PC-3 (cell line): ENCODE measurements around the gene EIF3B. TPM values are rescaled to one million over a fixed set of nuclear protein-coding genes. Genes with fewer than 3 reads are reported as not detected.

Source experiments
- ATAC-seq: fragments of 200-7000 bp; cut with Tn5 transposase; 2 replicates; pipeline ENCODE4 v1.9.1; 2020; ENCODE audit warnings: mild to moderate bottlenecking, moderate library complexity
- BruUV-seq: library from RNA; stranded (reverse); fragments of 400-500 nt; replicated peaks from 2 replicates; lab custom pipeline; 2021; lab: Mats Ljungman, UMichigan
- CTCF ChIA-PET: fragments of 300-600 bp; sonication (Branson Sonifier 250); formaldehyde crosslinking; loops from one replicate; lab custom pipeline; 2022; ENCODE audit warnings: antibody characterized with exemption; lab: Charles Lee
- POLR2A ChIA-PET: fragments of 300-600 bp; sonication (Branson Sonifier 250); formaldehyde crosslinking; loops from one replicate; lab custom pipeline; 2022; ENCODE audit warnings: antibody characterized with exemption; ENCODE audit not compliant: unreplicated experiment; lab: Charles Lee
- DNase-seq: peaks from one replicate; pipeline ENCODE4 v3.0.0-alpha.2; 2015
- H2AFZ ChIP-seq: fragments of 300-600 bp; sonication (generic); 2 replicates; pipeline ENCODE4 v1.6.0; 2016; ENCODE audit warnings: antibody characterized with exemption, low read length
- H3F3A ChIP-seq: fragments of 300-600 bp; sonication (generic); one replicate; pipeline ENCODE4 v1.6.0; 2017; ENCODE audit warnings: antibody characterized with exemption, low read length, control low read depth, mild to moderate bottlenecking; ENCODE audit not compliant: unreplicated experiment
- H3K27ac ChIP-seq: fragments of 300-600 bp; sonication (generic); 2 replicates; pipeline ENCODE4 v1.5.1; 2016; ENCODE audit warnings: mild to moderate bottlenecking, low read length
- H3K27me3 ChIP-seq: fragments of 300-600 bp; sonication (generic); 2 replicates; pipeline ENCODE4 v1.6.1; 2016; ENCODE audit warnings: low read length, mixed read lengths
- H3K36me3 ChIP-seq: fragments of 300-600 bp; sonication (generic); 2 replicates; pipeline ENCODE4 v1.6.1; 2016; ENCODE audit warnings: low read depth, mixed run types, low read length, mixed read lengths
- H3K4me1 ChIP-seq: fragments of 300-600 bp; sonication (generic); 2 replicates; pipeline ENCODE4 v1.5.1; 2016; ENCODE audit warnings: low read length; ENCODE audit not compliant: insufficient read depth
- H3K4me2 ChIP-seq: fragments of 300-600 bp; sonication (generic); 2 replicates; pipeline ENCODE4 v1.6.0; 2016; ENCODE audit warnings: low read length
- H3K4me3 ChIP-seq: fragments of 300-600 bp; sonication (generic); 2 replicates; pipeline ENCODE4 v1.5.1; 2016; ENCODE audit warnings: mild to moderate bottlenecking, low read length, mixed read lengths
- H3K79me2 ChIP-seq: fragments of 300-600 bp; sonication (generic); 2 replicates; pipeline ENCODE4 v1.6.1; 2017; ENCODE audit warnings: low read length, mixed read lengths
- H3K9ac ChIP-seq: fragments of 300-600 bp; sonication (generic); 2 replicates; pipeline ENCODE4 v1.6.0; 2016; ENCODE audit warnings: mild to moderate bottlenecking, low read length
- H3K9me2 ChIP-seq: fragments of 300-600 bp; sonication (generic); replicated peaks from 2 replicates; pipeline ENCODE4 v1.6.1; 2016; ENCODE audit warnings: mixed run types, low read length, mixed read lengths
- H3K9me3 ChIP-seq: fragments of 300-600 bp; sonication (generic); 2 replicates; pipeline ENCODE4 v1.6.1; 2016; ENCODE audit warnings: low read length, mixed read lengths
- H4K20me1 ChIP-seq: fragments of 300-600 bp; sonication (generic); 2 replicates; pipeline ENCODE4 v1.6.1; 2016; ENCODE audit warnings: low read length, mixed read lengths
- EZH2 ChIP-seq: fragments of 300-600 bp; sonication (generic); IDR thresholded peaks from one replicate; pipeline ENCODE4 v1.6.1; 2017; ENCODE audit warnings: antibody characterized with exemption, mild to moderate bottlenecking, low read length; ENCODE audit not compliant: unreplicated experiment
- EZH2phosphoT487 ChIP-seq: fragments of 300-600 bp; sonication (generic); IDR thresholded peaks from 2 replicates; pipeline ENCODE4 v1.6.1; 2018; ENCODE audit warnings: mild to moderate bottlenecking, antibody characterized with exemption, low read length, borderline replicate concordance
- intact Hi-C: fragments of 100-400 bp; cut with micrococcal nuclease; formaldehyde crosslinking; loops from 2 replicates; pipeline ENCODE4 v1.9.0; 2023
- total RNA-seq: library from RNA; depleted of rRNA; stranded (reverse); fragments of >200 nt; gene quantifications from 2 replicates; pipeline ENCODE4 v1.2.3, GENCODE V29; 2014
- TF ChIP-seq, protein P1 (sequence below): fragments of 300-600 bp; sonication (generic); conservative IDR thresholded peaks from 2 replicates; pipeline ENCODE4 v1.5.1; 2017; ENCODE audit warnings: antibody characterized with exemption, low read depth, mild to moderate bottlenecking, low read length

The EIF3B gene
- total RNA-seq, 1 experiment from 2014 or later, result 289 TPM

DNA sequence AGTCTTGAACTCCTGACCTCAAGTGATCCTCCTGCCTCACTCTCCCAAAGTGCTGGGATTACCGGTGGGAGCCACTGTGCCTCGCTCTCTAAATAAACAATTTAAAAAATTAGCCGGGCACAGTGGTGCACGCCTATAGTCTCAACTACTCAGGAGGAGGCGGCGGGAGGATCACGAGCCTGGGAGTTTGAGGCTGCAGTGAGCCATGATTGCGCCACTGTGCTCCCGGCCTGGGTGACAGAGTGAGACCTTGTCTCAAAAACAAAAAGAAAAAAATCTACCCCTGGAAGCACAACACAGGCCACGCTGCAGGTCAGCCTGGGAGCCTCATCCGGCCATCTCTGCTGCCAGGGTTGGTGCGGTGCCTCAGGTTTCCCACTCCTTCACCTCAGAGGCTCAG, 3.8 kb upstream of the EIF3B start:
- H3K9ac ChIP-seq, result no peak overlapping the region
- no peak overlapping the region for H3K27ac ChIP-seq
- H3K9me2 ChIP-seq, result no peaks in the 10 kb centered on the region
- no peaks in the 10 kb centered on the region for H3K27me3 ChIP-seq
- DNase-seq (no peak), ATAC-seq (no peak)
- H4K20me1 ChIP-seq, result peaks cover 8% of the 10 kb centered on the region
- no peak overlapping the region for H3K4me3 ChIP-seq
- no TSS peak for BruUV-seq
- peaks cover 13% of the 10 kb centered on the region; the same call in 1 of the 2 replicates for H3K4me1 ChIP-seq
- CTCF ChIA-PET, result no interaction called here
- no peak overlapping the region for H2AFZ ChIP-seq
- POLR2A ChIA-PET, result no interaction called here
- TF ChIP-seq, protein P1, sequence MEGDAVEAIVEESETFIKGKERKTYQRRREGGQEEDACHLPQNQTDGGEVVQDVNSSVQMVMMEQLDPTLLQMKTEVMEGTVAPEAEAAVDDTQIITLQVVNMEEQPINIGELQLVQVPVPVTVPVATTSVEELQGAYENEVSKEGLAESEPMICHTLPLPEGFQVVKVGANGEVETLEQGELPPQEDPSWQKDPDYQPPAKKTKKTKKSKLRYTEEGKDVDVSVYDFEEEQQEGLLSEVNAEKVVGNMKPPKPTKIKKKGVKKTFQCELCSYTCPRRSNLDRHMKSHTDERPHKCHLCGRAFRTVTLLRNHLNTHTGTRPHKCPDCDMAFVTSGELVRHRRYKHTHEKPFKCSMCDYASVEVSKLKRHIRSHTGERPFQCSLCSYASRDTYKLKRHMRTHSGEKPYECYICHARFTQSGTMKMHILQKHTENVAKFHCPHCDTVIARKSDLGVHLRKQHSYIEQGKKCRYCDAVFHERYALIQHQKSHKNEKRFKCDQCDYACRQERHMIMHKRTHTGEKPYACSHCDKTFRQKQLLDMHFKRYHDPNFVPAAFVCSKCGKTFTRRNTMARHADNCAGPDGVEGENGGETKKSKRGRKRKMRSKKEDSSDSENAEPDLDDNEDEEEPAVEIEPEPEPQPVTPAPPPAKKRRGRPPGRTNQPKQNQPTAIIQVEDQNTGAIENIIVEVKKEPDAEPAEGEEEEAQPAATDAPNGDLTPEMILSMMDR, result no peak
- no peak for TF ChIP-seq EZH2
- TF ChIP-seq EZH2phosphoT487, result no peak
- peaks cover 44% of the 10 kb centered on the region for H3K79me2 ChIP-seq
- intact Hi-C loops, result loop anchor here (10.0 kb wide), 1 partner anchor 776 kb away; the partner anchor contains the start of gene PSMG3
- no peak overlapping the region for H3K4me2 ChIP-seq
- H3F3A ChIP-seq, result no peaks in the 10 kb centered on the region
- no peaks in the 10 kb centered on the region for H3K9me3 ChIP-seq
- H3K36me3 ChIP-seq, result peaks cover under 1% of the 10 kb centered on the region

DNA sequence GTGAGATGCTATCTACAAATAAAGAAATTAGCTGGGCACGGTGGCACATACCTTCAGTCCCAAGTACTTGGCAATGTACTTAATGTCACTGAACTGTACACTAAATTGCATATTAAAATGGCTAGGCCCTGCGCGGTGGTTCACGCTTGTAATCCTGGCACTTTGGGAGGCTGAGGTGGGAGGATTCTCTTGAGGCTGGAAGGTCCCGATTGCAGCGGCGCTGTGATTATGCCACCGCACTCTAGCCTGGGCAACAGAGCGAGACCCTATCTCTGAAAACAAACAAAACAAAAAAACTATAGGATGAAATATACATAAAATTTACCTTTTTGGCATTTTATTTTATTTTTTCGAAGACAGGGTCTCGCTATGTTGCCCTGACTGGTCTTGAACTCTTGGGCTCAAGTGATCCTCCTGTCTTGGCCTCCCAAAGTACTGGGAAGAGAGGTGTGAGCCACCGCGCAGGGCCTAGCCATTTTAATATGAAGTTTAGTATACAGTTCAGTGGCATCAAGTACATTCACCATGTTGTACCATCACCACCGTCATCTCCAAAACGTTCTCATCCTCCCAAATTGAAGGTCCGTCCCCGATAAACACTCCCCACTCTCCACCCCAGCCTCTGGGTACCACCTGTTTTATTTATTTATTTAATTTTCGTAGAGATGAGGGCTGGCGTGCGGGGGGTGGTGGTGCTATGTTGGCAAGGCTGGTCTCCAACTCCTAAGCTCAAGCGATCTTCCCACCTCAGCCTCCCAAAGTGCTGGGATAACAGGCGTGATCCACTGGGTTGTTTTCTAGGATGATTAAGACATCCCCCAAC, 1.3 kb upstream of the EIF3B start:
- peak overlapping the region; percentile 100 for H3K9ac ChIP-seq
- ChIA-PET CTCF (no interaction called here), POLR2A (interaction anchor here (1.0 kb wide), 1 partner anchor 50 kb away, joined by 4 read pairs; the partner anchor contains the start of gene CHST12)
- DNase-seq (no peak), ATAC-seq (peak; percentile 2; the same call in 1 of the 2 replicates)
- peaks cover 31% of the 10 kb centered on the region for H4K20me1 ChIP-seq
- H2AFZ ChIP-seq, result peak overlapping the region; percentile 88
- no peak for TF ChIP-seq EZH2phosphoT487
- TF ChIP-seq, protein P1, result no peak
- H3K36me3 ChIP-seq, result peaks cover 20% of the 10 kb centered on the region
- H3K9me3 ChIP-seq, result no peaks in the 10 kb centered on the region
- TSS peak; percentile 83 for BruUV-seq
- intact Hi-C loops, result loop anchor here (10.0 kb wide), 1 partner anchor 779 kb away; the partner anchor contains the start of gene PSMG3
- H3K4me1 ChIP-seq, result peaks cover 25% of the 10 kb centered on the region
- no peaks in the 10 kb centered on the region for H3F3A ChIP-seq
- peaks cover 68% of the 10 kb centered on the region for H3K79me2 ChIP-seq
- peak overlapping the region; percentile 91 for H3K4me2 ChIP-seq
- peak overlapping the region; percentile 99 for H3K4me3 ChIP-seq
- H3K9me2 ChIP-seq, result no peaks in the 10 kb centered on the region
- no peaks in the 10 kb centered on the region for H3K27me3 ChIP-seq
- H3K27ac ChIP-seq, result peak overlapping the region; percentile 94

DNA sequence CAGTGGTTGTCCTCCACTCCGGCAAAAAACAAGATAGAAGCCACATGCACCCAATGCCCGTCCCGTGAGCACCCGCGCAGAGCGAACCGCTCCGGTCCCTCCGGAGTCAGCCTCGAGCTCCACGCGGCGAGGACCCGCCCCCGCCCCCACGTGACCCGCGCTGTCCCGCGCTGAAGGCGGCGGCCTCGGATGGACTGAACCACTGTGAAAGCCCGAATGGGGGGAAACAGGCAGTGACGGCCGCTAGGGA, 766 bp upstream of the EIF3B start:
- Histone ChIP-seq H4K20me1 (peaks cover 36% of the 10 kb centered on the region), H3K9ac (peak overlapping the region; percentile 100), H3K9me2 (no peaks in the 10 kb centered on the region), H3K4me2 (peak overlapping the region; percentile 91), H3K27ac (peak overlapping the region; percentile 94), H3F3A (no peaks in the 10 kb centered on the region), H3K36me3 (peaks cover 25% of the 10 kb centered on the region), H3K9me3 (no peaks in the 10 kb centered on the region), H3K4me1 (peaks cover 25% of the 10 kb centered on the region), H3K27me3 (no peaks in the 10 kb centered on the region), H3K4me3 (peak overlapping the region; percentile 99), H2AFZ (peak overlapping the region; percentile 88), H3K79me2 (peaks cover 74% of the 10 kb centered on the region)
- ATAC-seq (peak; percentile 76), DNase-seq (peak; percentile 81)
- TF ChIP-seq EZH2, result no peak
- no peak for TF ChIP-seq EZH2phosphoT487
- TF ChIP-seq, protein P1, result no peak
- BruUV-seq, result no TSS peak
- intact Hi-C loops, result loop anchor here (10.0 kb wide), 1 partner anchor 779 kb away; the partner anchor contains the start of gene PSMG3
- ChIA-PET POLR2A (interaction anchor here (1.0 kb wide), 1 partner anchor 49 kb away, joined by 4 read pairs; the partner anchor contains the start of gene CHST12), CTCF (no interaction called here)
